ENCODE data around the gene GRID1. TPM values are rescaled to one million over a fixed set of nuclear protein-coding genes. Genes with fewer than 3 reads are reported as not detected.
A peak's percentile ranks its signal among the peaks of the same experiment; 100 is the strongest.

Gene GRID1
- total and polyA plus RNA-seq, 9 of the 15 experiments (the other 6 are each of a cell fraction or from before 2014, with no cell fraction given) = 0.01 to 7.2 (median 1.2) TPM

GRCh38 chr10:86079088-86079487 is 287.5 kb downstream of the GRID1 start (continued):
- no peak for TF ChIP-seq ZNF57 (CRISPR knock-in tag; IDR thresholded peaks at IDR 0.05)
- TF ChIP-seq ZC3H4 (CRISPR knock-in tag; IDR thresholded peaks at IDR 0.05; ENCODE audit: borderline replicate concordance) = no peak
- TF ChIP-seq ZBTB7A (IDR thresholded peaks at IDR 0.05; ENCODE audit: borderline replicate concordance, control insufficient read depth, low read depth, low read length) = no peak; the same call in 1 of the 2 replicates
- no peak for TF ChIP-seq THRB (CRISPR knock-in tag; conservative IDR thresholded peaks at IDR 0.05)
- no peak for TF ChIP-seq TAF7 (tag; IDR thresholded peaks at IDR 0.05)
- TF ChIP-seq NR4A1 (CRISPR knock-in tag; IDR thresholded peaks at IDR 0.05) = no peak
- TF ChIP-seq NR4A1 (tag; IDR thresholded peaks at IDR 0.05) = no peak
- peak; percentile 78; the same call in 1 of the 2 replicates for TF ChIP-seq SMARCC2 (IDR thresholded peaks at IDR 0.05; ENCODE audit: low read depth)
- TF ChIP-seq ELF2 (CRISPR knock-in tag; IDR thresholded peaks at IDR 0.05) = no peak
- TF ChIP-seq ZNF212 (CRISPR knock-in tag; IDR thresholded peaks at IDR 0.05) = no peak
- TF ChIP-seq SPI1 (IDR thresholded peaks at IDR 0.05; ENCODE audit: borderline replicate concordance, low read depth, low read length) = no peak
- TF ChIP-seq NR0B1 (IDR thresholded peaks at IDR 0.05; ENCODE audit: partially characterized antibody) = no peak
- TF ChIP-seq JUN (IDR thresholded peaks at IDR 0.05; ENCODE audit: borderline replicate concordance, low read depth, low read length) = peak; percentile 81; the same call in 1 of the 2 replicates
- TF ChIP-seq JUN (CRISPR knock-in tag; IDR thresholded peaks at IDR 0.05; ENCODE audit: borderline replicate concordance) = no peak
- TF ChIP-seq ATF3 (IDR thresholded peaks at IDR 0.05) = peak; percentile 84
- TF ChIP-seq ATF3 (CRISPR knock-in tag; conservative IDR thresholded peaks at IDR 0.05) = no peak
- no peak for TF ChIP-seq BDP1 (IDR thresholded peaks at IDR 0.05; ENCODE audit: insufficient read depth, insufficient read length)
- TF ChIP-seq RBM39 (optimal IDR thresholded peaks at IDR 0.05; ENCODE audit: low read depth, low read length) = no peak
- TF ChIP-seq MECOM (CRISPR knock-in tag; IDR thresholded peaks at IDR 0.05) = no peak
- TF ChIP-seq MYNN (IDR thresholded peaks at IDR 0.05) = no peak; the same call in 1 of the 2 replicates
- no peak for TF ChIP-seq MYNN (CRISPR knock-in tag; IDR thresholded peaks at IDR 0.05)
- peak; percentile 32 to 72; a peak in 2 of 4 replicates for TF ChIP-seq TRIM24 (IDR thresholded peaks at IDR 0.05)
- no peak for TF ChIP-seq RNF219 (CRISPR knock-in tag; IDR thresholded peaks at IDR 0.05)
- no peak for TF ChIP-seq GTF2A2 (tag; IDR thresholded peaks at IDR 0.05)
- no peak for TF ChIP-seq CEBPG (CRISPR knock-in tag; IDR thresholded peaks at IDR 0.05)
- no peak for TF ChIP-seq CEBPG (tag; conservative IDR thresholded peaks at IDR 0.05 in 1 of 2, IDR thresholded peaks at IDR 0.05 in 1 of 2)
- no peak for TF ChIP-seq YBX1 (IDR thresholded peaks at IDR 0.05)
- peak; percentile 91 for TF ChIP-seq SMARCA4 (IDR thresholded peaks at IDR 0.05)
